GM21786 (cell line): ENCODE results near the gene AKR7A2.
"Not testable (repeated sequence)": the region's sequence is repeated elsewhere in the genome, so short reads cannot be mapped to it uniquely, and the experiment has no call there.

Experiments
- ATAC-seq: cut with Tn5 transposase; IDR thresholded peaks from one replicate; pipeline ENCODE4 v1.9.1; 2021; ENCODE audit not compliant: unreplicated experiment

AKR7A2 gene

DNA sequence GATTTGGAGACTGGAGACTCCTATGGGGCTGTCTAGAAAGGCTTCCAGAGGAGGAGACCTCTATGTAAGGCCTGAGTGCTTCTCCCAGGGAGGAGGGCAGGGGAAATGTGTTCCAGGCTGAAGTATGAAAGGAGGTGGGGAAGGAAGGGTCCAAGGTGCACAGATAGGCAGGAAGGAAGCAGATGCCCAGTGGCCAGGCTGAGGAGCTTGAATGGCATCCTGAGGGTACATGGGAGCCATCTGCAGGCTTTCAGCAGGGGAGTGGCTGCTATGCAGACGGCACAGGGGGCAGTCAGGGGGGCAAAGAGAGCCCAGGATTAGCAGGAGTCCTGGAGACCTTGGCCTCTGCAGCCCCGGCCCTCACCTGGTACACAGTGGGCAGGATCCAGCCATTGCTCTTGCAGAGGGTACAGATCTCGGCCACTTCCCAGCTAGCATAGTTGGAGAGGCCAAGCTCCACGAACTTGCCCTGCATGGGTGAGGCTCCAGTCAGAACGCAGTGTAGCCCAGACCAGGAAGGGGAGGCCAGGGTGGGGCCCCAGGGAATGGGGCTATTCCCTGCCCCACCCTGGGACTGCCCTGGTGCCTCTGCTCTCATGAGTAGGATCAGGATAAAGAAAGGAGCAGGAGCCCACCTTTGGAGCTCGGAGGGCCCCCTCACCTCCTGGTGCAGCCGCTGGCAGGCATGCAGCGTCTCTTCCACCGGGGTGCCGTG lies 4.0 kb downstream of the AKR7A2 start:
- ATAC-seq, result no peak

DNA sequence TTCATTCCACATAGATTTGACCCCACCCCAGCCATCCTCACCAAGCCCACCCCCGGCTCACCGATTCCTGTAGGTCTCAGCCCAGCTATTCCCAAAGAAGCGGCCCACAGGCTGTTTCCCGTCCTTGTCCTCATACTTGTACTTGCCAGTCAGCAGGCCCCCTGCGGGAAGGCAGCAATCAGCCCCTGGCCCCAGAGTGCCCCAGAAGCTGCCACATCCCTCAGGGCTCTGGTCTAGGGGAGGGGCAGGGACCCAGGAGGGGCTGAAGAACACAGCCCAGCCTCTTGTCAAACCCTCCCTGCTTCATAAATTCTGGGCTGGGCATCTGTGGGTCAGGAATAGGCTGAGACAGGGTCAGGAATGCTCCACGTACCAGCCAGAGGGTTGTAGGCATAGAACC lies 5.0 kb downstream of the AKR7A2 start:
- no peak for ATAC-seq

DNA sequence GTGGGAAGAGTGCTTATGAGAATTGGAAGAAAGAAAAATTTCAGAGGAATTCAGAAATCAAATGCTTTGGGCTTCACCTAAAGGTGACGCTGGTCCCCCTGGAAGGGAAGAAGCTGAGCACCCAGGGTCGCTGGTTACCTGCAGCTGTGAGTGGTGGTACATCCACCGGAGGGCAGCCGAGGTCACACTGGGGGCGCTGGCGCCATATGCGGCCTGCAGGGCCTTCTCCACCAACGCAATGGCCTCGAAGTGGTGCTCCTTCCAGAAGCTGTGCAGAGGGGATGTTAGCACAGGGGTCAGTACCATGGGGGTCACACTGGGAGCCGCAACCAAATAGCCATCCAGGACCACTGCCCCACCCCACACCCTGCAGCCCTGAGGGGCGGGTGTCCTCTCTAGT lies 6.1 kb downstream of the AKR7A2 start:
- ATAC-seq, result no peak

DNA sequence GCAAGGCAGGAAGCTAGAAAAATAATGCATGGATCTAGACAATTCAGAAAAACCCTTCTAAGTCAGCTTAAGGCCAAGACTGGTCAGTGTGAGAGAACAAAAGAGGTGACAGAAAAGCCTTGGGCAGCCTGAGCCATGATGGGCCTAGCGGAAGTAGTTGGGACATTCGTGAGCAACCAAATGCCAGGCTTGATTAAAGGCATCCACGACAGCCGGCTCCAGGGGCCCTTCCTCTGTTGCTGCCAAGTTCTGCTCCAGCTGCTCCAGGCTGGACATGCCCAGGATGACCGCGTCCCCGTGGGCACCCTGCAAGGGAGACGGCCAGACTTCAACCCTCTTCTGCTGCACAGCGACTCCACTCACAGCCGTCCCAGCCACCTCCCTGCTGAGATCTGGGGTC lies 7.9 kb downstream of the AKR7A2 start:
- ATAC-seq, result not testable (repeated sequence)

DNA sequence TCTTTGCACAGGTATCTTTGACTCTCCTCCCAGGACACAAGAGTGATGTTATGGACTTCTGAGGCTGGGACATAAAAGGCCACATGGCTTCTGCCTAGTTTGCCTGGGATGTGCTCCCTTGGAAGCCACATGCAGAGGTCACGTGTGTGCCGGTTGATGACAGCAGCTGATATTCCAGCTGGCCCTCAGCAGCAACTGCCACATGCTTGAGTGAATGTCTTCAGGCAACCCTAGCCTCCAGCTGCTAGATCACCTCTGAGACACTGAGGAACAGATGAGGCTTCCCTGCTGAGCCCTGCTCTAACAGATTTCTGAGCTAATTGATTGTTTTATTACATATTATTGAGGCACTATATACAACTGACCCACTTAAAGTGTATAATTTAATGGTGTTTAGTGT lies 11.7 kb downstream of the AKR7A2 start:
- no peak for ATAC-seq

DNA sequence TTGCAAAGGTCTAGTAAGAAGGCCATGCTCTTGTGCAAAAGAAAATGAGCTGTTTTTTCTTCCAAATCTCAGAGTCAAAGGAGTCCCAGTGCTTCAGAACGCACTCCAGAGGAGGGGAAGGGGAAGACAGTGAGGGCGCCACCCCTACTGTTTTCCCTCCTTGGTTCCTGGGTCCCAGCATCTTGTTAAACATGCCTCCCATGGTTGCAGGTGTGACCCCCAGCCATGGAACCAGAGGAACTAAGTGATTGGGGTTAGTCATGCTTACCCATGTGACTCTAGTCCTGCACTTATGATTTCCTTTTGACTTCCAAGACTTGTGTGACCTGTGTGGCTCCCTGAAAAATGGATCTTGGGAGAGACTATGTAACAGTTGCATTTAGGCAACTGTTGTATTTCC lies 17.3 kb downstream of the AKR7A2 start:
- no peak for ATAC-seq

DNA sequence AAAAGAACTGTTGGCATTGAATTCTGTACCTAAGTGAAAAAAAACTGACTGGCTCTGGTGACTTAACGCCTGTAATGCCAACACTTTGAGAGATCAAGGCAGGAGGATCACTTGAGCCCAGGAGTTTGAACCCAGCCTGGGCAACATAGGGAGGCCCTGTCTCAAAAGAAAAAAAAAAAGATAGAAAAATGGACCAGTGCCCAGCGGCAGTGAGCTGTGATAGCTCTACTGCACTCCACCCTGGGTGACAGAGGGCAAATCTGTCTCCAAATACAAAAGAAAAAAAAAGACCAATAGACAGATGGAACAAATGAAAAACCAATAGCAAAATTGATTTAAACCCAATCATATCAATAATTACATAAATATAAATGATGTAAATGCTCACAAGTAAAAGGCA lies 22.7 kb downstream of the AKR7A2 start:
- no peak for ATAC-seq

DNA sequence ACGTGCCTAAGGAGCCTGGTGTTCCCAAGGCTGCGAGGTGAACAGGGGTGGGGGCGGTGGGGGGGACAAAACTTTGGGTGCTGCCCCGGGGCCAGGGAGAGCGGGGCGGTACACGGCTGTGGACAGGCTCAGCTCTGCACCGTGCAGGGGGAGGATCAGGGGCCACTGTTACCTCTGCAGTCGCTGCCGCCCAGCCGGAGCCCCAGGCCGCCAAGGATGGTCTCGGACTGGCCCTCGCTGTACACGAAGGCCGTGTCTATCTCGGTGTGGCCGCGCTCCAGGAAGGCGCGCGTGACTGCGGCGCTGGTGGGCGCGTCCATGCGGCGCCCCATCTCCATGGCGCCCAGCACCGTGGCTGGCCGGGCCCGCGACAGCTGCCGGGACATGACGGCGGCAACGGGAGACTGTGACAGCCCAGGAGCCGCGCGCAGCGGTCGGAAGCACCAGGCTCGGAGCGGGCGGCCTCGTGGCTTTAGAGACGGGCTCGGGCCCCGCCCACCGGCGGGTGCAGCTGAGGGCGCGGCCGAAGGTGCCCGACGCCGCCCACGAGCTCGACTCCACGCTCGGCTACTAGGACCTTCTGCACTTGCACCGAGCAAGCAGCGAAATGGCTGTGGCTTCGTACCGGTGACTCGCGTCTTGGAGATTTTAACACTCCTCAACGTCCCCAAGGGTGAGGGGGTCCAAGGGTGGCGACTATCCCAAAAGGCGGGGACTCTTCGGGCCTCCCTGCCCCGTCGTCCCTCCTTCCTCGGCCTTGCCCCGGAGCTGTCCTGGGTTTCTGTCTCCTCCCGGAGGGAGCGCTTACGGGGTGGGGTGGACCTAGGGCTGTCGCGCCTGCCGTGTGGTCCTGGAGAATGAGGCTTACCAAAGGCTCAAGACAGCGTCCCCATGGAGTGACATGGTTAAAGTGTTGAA lies 23.4 kb downstream of the AKR7A2 start, which contains the start of gene AKR7A3:
Gene AKR7A3, minus strand, starts transcription at position 447 of the 918 bp plus-strand sequence. Its CDS starts 61 bp downstream, at position 386.
- ATAC-seq, result not testable (repeated sequence)

DNA sequence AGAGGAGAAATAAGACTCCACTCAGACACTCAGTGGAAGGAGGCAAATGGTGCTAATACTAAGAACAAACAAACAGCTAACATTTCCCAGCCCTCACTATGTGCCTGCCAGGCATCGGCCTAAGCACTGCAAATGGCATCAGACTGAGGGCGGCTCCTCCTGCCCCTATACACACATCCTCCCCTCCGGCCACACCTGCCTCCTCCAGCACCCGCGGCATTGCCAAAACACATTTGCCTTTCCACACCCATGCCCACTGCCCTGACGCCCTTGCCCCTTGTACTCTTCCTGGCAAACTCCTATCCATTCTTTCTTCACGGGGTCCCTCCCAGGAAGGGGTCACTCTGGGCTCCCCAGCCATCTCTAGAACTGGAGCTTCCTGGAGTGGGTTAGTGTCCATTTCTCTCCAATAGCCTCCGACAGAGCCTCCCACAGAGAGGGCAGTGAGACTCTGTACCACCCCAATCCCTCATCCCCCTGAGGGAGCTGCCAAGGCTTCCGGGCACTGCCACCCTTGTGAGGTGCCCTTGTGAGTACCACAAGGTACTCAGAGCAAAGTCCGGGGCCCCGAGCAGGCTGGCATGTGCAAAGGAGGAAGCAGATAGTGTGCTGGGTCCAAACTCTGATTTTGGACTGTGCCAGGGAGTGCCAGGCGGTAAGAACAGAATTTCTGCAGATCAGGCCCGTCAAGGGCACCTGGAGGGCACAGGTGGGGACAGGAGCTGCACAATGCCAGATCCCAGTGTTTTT lies 24.3 kb downstream of the AKR7A2 start:
- no peak for ATAC-seq

DNA sequence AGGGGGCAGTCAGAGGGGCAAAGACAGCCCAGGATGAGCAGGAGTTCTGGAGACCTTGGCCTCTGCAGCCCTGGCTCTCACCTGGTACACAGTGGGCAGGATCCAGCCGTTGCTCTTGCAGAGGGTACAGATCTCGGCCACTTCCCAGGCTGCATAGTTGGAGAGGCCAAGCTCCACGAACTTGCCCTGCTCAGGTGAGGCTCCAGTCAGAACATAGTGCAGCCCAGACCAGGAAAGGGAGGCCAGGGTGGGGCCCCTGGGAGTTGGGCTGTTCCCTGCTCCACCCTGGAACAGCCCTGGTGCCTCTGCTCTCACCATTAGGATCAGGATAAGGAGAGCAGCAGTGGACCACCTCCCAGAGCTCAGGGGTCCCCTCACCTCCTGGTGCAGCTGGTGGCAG lies 26.1 kb downstream of the AKR7A2 start:
- not testable (repeated sequence) for ATAC-seq

DNA sequence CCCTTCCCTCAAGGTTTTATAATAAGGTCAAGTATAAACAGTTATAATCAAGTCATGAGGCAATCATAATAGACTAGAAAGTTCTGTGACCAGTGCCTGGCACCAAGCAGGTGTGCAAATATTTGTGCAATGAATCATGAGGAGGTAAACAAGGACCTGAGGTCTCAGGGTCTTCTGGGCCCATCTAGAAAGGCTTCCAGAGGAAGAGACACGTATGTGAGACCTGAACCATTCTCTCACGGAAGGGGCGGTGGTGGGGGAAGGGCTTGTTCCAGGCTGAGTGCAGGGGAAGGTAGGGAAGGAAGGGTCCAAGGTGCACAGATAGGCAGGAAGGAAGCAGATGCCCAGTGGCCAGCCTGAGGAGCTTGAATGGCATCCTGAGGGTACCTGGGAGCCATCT lies 26.6 kb downstream of the AKR7A2 start:
- not testable (repeated sequence) for ATAC-seq

DNA sequence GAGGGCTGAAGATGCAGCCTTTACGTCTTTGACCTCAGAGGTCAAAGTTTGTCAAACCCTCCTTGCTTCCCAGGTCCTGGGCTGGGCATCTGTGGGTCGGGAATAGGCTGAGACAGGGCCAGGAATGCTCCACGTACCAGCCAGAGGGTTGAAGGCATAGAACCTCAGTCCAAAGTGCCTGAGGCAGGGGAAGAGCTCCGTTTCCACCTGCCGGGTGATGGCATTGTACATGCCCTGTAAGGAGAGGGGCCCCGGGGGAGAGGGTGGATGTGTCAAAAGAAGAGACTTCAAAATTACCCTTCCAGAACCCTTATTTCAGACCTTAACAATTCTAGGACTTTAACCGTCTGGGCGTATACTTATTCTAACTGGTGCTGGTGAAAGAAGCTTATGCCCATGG lies 27.1 kb downstream of the AKR7A2 start:
- ATAC-seq, result no peak

DNA sequence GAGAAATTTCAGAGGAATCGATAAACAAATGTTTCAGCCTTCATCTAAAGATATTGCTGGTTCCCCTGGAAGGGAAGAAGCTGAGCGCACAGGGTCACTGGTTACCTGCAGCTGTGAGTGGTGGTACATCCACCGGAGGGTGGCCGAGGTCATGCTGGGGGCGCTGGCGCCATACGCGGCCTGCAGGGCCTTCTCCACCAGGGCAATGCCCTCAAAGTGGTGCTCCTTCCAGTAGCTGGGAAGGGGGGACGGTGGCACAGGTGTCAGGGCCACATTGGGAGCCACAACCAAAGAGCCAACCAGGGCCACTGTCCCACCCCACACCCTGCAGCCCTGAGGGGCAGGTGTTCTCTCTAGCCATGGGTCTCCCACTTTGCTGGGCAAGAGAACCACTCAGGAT lies 28.1 kb downstream of the AKR7A2 start:
- no peak for ATAC-seq

DNA sequence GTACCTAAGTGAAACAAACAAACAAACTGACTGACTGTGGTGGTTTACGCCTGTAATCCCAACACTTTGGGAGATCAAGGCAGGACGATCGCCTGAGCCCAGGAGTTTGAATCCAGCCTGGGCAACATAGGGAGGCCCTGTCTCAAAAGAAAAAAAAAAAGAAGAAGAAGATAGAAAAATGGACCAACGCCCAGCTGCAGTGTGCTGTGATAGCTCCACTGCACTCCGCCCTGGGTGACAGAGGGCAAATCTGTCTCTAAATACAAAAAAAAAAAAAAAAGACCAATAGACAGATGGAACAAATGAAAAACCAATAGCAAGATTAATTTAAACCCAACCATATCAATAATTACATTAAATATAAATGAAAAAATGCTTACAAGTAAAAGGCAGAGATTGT lies 37.3 kb downstream of the AKR7A2 start:
- ATAC-seq, result no peak

DNA sequence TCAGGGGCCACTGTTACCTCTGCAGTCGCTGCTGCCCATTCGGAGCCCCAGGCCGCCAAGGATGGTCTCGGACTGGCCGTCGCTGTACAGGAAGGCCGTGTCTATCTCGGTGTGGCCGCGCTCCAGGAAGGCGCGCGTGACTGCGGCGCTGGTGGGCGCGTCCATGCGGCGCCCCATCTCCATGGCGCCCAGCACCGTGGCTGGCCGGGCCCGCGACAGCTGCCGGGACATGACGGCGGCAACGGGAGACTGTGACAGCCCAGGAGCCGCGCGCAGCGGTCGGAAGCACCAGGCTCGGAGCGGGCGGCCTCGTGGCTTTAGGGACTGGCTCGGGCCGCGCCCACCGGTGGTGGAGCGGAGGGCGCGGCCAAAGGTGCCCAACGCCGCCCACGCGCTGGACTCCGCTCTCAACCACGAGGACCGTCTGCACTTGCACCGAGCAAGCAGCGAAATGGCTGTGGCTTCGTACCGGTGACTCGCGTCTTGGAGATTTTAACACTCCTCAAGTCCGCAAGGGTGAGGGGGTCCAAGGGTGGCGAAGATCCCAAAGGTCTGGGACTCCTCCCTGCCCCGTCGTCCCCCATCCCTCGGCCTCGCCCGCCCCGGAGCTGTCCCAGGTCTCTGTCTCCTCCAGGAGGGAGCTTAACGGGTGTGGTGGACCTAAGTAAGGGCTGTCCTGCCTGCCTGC lies 38.0 kb downstream of the AKR7A2 start:
- not testable (repeated sequence) for ATAC-seq

DNA sequence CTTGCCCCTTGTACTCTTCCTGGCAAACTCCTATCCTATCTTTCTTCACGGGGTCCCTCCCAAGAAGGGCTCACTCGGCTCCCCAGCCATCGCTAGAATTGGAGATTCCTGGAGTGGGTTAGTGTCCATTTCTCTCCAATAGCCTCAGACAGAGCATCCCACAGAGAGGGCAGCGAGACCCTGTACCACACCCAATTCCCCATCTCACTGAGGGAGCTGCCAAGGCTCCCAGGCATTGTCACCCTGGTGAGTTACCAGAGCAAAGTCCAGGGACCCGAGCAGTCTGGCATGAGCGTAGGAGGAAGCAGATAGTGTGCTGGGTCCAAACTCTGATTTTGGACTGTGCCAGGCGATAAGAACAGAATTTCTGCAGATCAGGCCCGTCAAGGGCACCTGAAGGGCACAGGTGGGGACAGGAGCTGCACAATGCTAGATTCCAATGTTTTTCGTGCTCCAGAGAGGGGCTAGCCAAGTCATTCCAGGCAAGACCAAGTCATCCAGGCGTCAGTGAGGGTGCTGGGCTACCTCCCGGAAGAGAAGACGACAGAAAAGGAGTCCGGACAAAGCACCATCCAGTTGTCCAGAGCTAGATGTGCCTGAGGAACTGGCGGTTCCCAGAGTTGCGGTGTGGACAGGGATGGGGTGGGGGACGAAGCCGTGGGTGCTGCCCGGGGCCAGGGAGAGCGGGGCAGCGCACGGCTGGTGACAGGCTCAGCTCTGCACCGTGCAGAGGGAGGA lies 38.7 kb downstream of the AKR7A2 start:
- ATAC-seq, result no peak

DNA sequence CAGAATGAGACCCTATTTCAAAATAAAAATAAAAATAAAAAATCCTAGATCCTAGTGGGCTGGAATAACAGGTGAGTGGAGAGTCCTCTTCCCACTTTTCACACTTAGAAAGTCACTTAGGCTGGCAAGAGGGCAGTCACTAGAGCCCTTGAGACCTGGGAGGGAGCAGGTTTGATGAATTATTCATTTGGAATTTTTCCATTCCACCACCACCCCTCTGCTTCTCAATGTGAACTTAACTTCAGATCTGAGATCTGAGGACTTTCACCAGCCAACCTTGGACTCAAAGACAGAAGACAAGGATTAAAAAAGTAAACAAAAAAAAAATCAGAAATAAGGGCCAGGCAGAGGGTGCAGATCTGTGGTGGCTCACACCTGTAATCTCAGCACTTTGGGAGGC lies 39.9 kb downstream of the AKR7A2 start:
- ATAC-seq, result no peak

DNA sequence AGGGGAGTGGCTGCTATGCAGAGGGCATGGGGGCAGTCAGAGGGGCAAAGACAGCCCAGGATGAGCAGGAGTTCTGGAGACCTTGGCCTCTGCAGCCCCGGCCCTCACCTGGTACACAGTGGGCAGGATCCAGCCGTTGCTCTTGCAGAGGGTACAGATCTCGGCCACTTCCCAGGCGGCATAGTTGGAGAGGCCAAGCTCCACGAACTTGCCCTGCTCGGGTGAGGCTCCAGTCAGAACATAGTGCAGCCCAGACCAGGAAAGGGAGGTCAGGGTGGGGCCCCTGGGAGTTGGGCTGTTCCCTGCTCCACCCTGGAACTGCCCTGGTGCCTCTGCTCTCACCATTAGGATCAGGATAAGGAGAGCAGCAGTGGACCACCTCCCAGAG lies 41.6 kb downstream of the AKR7A2 start:
- not testable (repeated sequence) for ATAC-seq

DNA sequence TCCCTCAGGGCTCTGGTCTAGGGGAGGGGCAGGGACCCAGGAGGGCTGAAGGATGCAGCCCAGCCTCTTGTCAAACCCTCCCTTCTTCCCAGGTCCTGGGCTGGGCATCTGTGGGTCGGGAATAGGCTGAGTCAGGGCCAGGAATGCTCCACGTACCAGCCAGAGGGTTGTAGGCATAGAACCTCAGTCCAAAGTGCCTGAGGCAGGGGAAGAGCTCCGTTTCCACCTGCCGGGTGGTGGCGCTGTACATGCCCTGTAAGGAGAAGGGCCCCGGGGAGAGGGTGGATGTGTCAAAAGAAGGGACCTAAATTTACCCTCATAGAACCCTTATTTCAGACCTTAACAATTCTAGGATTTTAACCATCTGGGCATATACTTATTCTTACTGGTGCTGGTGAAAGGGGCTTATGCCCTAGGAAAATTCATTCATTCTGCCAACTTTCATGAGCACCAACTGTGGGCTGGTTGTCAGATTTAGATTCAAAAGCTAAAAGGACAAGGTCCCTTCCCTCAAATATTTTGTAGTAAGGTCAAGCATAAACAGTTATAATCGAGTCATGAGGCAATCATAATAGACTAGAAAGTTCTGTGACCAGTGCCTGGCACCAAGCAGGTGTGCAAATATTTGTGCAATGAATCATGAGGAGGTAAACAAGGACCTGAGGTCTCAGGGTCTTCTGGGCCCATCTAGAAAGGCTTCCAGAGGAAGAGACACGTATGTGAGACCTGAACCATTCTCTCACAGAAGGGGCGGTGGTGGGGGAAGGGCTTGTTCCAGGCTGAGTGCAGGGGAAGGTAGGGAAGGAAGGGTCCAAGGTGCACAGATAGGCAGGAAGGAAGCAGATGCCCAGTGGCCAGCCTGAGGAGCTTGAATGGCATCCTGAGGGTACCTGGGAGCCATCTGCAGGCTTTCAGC lies 42.3 kb downstream of the AKR7A2 start:
- ATAC-seq, result not testable (repeated sequence)
